H1 (cell line): ENCODE data around the gene TEX36. TPM values are rescaled to one million over a fixed set of nuclear protein-coding genes. Genes with fewer than 3 reads are reported as not detected.

Source experiments
- CTCF ChIA-PET: fragments of 300-600 bp; sonication (Branson Sonifier 250); formaldehyde crosslinking; loops from one replicate; lab custom pipeline; 2021; ENCODE audit not compliant: partially characterized antibody; lab: Charles Lee
- POLR2A ChIA-PET: fragments of 300-600 bp; sonication (Branson Sonifier 250); formaldehyde crosslinking; loops from one replicate; lab custom pipeline; 2021; ENCODE audit warnings: inconsistent platforms; ENCODE audit not compliant: partially characterized antibody; lab: Charles Lee
- DNase-seq, 2 experiments: peaks; one replicate each; pipeline versions ENCODE4 v3.0.0 to v3.0.0-alpha.2; 2010 to 2022; ENCODE audit warnings: low spot score in 2 of 2, low read depth in 1 of 2, mixed read lengths in 1 of 2
- FAIRE-seq: peaks from 2 replicates; lab custom pipeline; 2011; peaks lifted over from hg19 to GRCh38; lab: Jason Lieb, UNC
- H2AFZ ChIP-seq: 2 replicates; pipeline ENCODE4 v1.8.1; 2012; ENCODE audit warnings: low read length, inconsistent platforms
- H2AK5ac ChIP-seq: 2 replicates; pipeline ENCODE4 v1.6.1; 2013; ENCODE audit warnings: low read depth, low read length
- H2BK120ac ChIP-seq: replicated peaks from 2 replicates; pipeline ENCODE3; 2013; ENCODE audit warnings: low read depth, low read length, inconsistent platforms
- H2BK12ac ChIP-seq: 2 replicates; pipeline ENCODE4 v1.6.1; 2013; ENCODE audit warnings: low read depth, low read length
- H2BK15ac ChIP-seq: 2 replicates; pipeline ENCODE4 v1.6.1; 2013; ENCODE audit warnings: low read length
- H2BK20ac ChIP-seq: 2 replicates; pipeline ENCODE4 v1.6.1; 2013; ENCODE audit warnings: low read length
- H2BK5ac ChIP-seq: 2 replicates; pipeline ENCODE4 v1.6.1; 2013; ENCODE audit warnings: low read depth, low read length
- H3K14ac ChIP-seq: 2 replicates; pipeline ENCODE4 v1.6.1; 2013; ENCODE audit warnings: inconsistent platforms; ENCODE audit not compliant: insufficient read length
- H3K18ac ChIP-seq: 2 replicates; pipeline ENCODE4 v1.6.1; 2013; ENCODE audit warnings: low read length; ENCODE audit errors: extremely low read depth
- H3K23ac ChIP-seq: 2 replicates; pipeline ENCODE4 v1.6.1; 2013; ENCODE audit warnings: inconsistent platforms; ENCODE audit not compliant: insufficient read length
- H3K23me2 ChIP-seq: 2 replicates; pipeline ENCODE4 v1.6.1; 2013; ENCODE audit warnings: low read depth, low read length
- H3K27ac ChIP-seq: 2 replicates; pipeline ENCODE4 v1.6.1; 2011; ENCODE audit warnings: low read depth, low read length, inconsistent platforms
- H3K27me3 ChIP-seq, 4 experiments: replicated peaks in 1 of 4; 1 replicate in 1 of 4; 2 replicates in 3 of 4; pipeline versions ENCODE4 v1.6.1 to v1.8.1; 2011 to 2013; ENCODE audit warnings: low read length in 3 of 4, mild to moderate bottlenecking in 3 of 4, inconsistent platforms in 2 of 4, mixed read lengths in 2 of 4, moderate library complexity in 1 of 4; ENCODE audit not compliant: control insufficient read depth in 3 of 4, insufficient read depth in 3 of 4; ENCODE audit errors: extremely low read depth in 1 of 4
- H3K36me3 ChIP-seq, 4 experiments: 2 replicates each; pipeline versions ENCODE4 v1.6.1 to v1.8.1; 2011 to 2013; ENCODE audit warnings: mild to moderate bottlenecking in 4 of 4, low read length in 3 of 4, moderate library complexity in 2 of 4, control low read depth in 1 of 4, inconsistent platforms in 1 of 4; ENCODE audit not compliant: insufficient read depth in 4 of 4, control insufficient read depth in 2 of 4
- H3K4ac ChIP-seq: replicated peaks from 2 replicates; pipeline ENCODE3; 2013; ENCODE audit warnings: low read length, low read depth, mixed read lengths, inconsistent platforms; ENCODE audit not compliant: insufficient read length
- H3K4me1 ChIP-seq, 4 experiments: replicated peaks in 1 of 4; 1 replicate in 1 of 4; 2 replicates in 3 of 4; pipeline versions ENCODE4 v1.6.1 to v1.8.1; 2011 to 2013; ENCODE audit warnings: low read length in 3 of 4, inconsistent platforms in 2 of 4, mixed read lengths in 1 of 4; ENCODE audit not compliant: insufficient read depth in 4 of 4, control insufficient read depth in 3 of 4
- H3K4me2 ChIP-seq, 2 experiments: 2 replicates each; pipeline versions ENCODE4 v1.6.1 to v1.8.1; 2011 to 2013; ENCODE audit warnings: low read depth in 2 of 2, low read length in 2 of 2, control low read depth in 1 of 2, inconsistent platforms in 1 of 2, mild to moderate bottlenecking in 1 of 2; ENCODE audit not compliant: insufficient read depth in 1 of 2
- H3K4me3 ChIP-seq, 4 experiments: fragments of 200-600, 300-600 bp in 1 of 4; sonication (generic), shearing (Covaris generic), sonication (Bioruptor Twin) in 1 of 4; 2 replicates each; pipeline versions ENCODE4 v1.5.1 to v1.8.1; 2011 to 2016; ENCODE audit warnings: low read length in 4 of 4, low read depth in 3 of 4, control low read depth in 2 of 4, inconsistent platforms in 2 of 4, mild to moderate bottlenecking in 2 of 4, mixed read lengths in 1 of 4, moderate library complexity in 1 of 4; ENCODE audit not compliant: insufficient read depth in 2 of 4; ENCODE audit errors: extremely low read depth in 1 of 4
- H3K56ac ChIP-seq: replicated peaks from 2 replicates; pipeline ENCODE3; 2013; ENCODE audit warnings: low read depth, mild to moderate bottlenecking, mixed read lengths, low read length, inconsistent platforms; ENCODE audit not compliant: insufficient read length
- H3K79me1 ChIP-seq: 2 replicates; pipeline ENCODE4 v1.6.1; 2013; ENCODE audit warnings: low read depth, low read length, control low read depth
- H3K79me2 ChIP-seq, 2 experiments: 2 replicates each; pipeline versions ENCODE4 v1.6.1 to v1.8.1; 2012 to 2013; ENCODE audit warnings: low read length in 2 of 2, mild to moderate bottlenecking in 2 of 2, inconsistent platforms in 1 of 2; ENCODE audit not compliant: insufficient read depth in 2 of 2, control insufficient read depth in 1 of 2
- H3K9ac ChIP-seq, 4 experiments: replicated peaks in 1 of 4; 1 replicate in 1 of 4; 2 replicates in 3 of 4; pipeline versions ENCODE4 v1.6.1 to v1.8.1; 2011 to 2013; ENCODE audit warnings: low read depth in 3 of 4, low read length in 3 of 4, control low read depth in 2 of 4, mild to moderate bottlenecking in 2 of 4, moderate library complexity in 2 of 4, inconsistent platforms in 1 of 4; ENCODE audit errors: extremely low read depth in 1 of 4
- H3K9me3 ChIP-seq, 2 experiments: 2 replicates each; pipeline versions ENCODE4 v1.6.1 to v1.8.1; 2012 to 2013; ENCODE audit warnings: mild to moderate bottlenecking in 2 of 2, moderate library complexity in 2 of 2, control low read depth in 1 of 2, inconsistent platforms in 1 of 2, low read depth in 1 of 2, low read length in 1 of 2, mixed read lengths in 1 of 2; ENCODE audit not compliant: insufficient read depth in 2 of 2
- H4K20me1 ChIP-seq, 2 experiments: replicated peaks in 1 of 2; 2 replicates each; pipeline versions ENCODE3 to v1.8.1; 2011 to 2013; ENCODE audit warnings: inconsistent platforms in 2 of 2, low read length in 2 of 2, mild to moderate bottlenecking in 1 of 2; ENCODE audit not compliant: insufficient read depth in 2 of 2, control insufficient read depth in 1 of 2
- H4K5ac ChIP-seq: 2 replicates; pipeline ENCODE4 v1.6.1; 2013; ENCODE audit warnings: low read length, low read depth, mixed read lengths, inconsistent platforms; ENCODE audit not compliant: insufficient read length
- H4K8ac ChIP-seq: 2 replicates; pipeline ENCODE4 v1.8.0; 2013; ENCODE audit warnings: mild to moderate bottlenecking, moderate library complexity, low read length, inconsistent platforms; ENCODE audit not compliant: insufficient read depth; ENCODE audit errors: extremely low read depth
- H4K91ac ChIP-seq: replicated peaks from 2 replicates; pipeline ENCODE3; 2013; ENCODE audit warnings: low read length, mixed read lengths, inconsistent platforms; ENCODE audit not compliant: insufficient read length
- BRCA1 ChIP-seq: IDR thresholded peaks from 2 replicates; pipeline ENCODE4 v1.6.1; 2012; ENCODE audit warnings: low read depth, low read length, improper control_type of control experiment
- CBX5 ChIP-seq: fragments of 300-800, 300-1000 bp; sonication (generic); IDR thresholded peaks from 2 replicates; pipeline ENCODE4 v1.7.1; 2016; ENCODE audit warnings: antibody characterized with exemption, low read length, low read depth
- CBX8 ChIP-seq: fragments of 300-800, 300-1000 bp; sonication (generic); IDR thresholded peaks from 2 replicates; pipeline ENCODE4 v1.7.1; 2016; ENCODE audit warnings: low read depth, low read length, borderline replicate concordance
- CEBPB ChIP-seq: IDR thresholded peaks from 2 replicates; pipeline ENCODE4 v1.6.1; 2012; ENCODE audit warnings: low read depth, low read length
- CREB1 ChIP-seq: IDR thresholded peaks from 2 replicates; pipeline ENCODE4 v1.6.1; 2012; ENCODE audit warnings: inconsistent platforms
- E2F6 ChIP-seq: IDR thresholded peaks from 2 replicates; pipeline ENCODE4 v1.6.1; 2012; ENCODE audit warnings: inconsistent platforms
- JUND ChIP-seq: IDR thresholded peaks from 2 replicates; pipeline ENCODE4 v1.6.1; 2011; ENCODE audit warnings: mild to moderate bottlenecking, improper control_type of control experiment, low read length
- RNF2 ChIP-seq: fragments of 200-900, 300-1000 bp; sonication (generic); IDR thresholded peaks from 2 replicates; pipeline ENCODE4 v1.7.1; 2016; ENCODE audit warnings: borderline replicate concordance, low read depth, mild to moderate bottlenecking, antibody characterized with exemption, low read length; ENCODE audit not compliant: poor library complexity, severe bottlenecking; ENCODE audit errors: missing control alignments
- SAP30 ChIP-seq: fragments of 300-600 bp; sonication (generic); IDR thresholded peaks from 2 replicates; pipeline ENCODE4 v1.7.1; 2012; ENCODE audit warnings: low read length, moderate library complexity, mild to moderate bottlenecking, inconsistent platforms; ENCODE audit not compliant: insufficient read depth, insufficient replicate concordance
- SIX5 ChIP-seq: IDR thresholded peaks from 2 replicates; pipeline ENCODE4 v1.6.1; 2011; ENCODE audit warnings: mild to moderate bottlenecking, low read depth, low read length
- SP1 ChIP-seq: IDR thresholded peaks from 2 replicates; pipeline ENCODE4 v1.6.1; 2011; ENCODE audit warnings: low read depth, low read length
- SUZ12 ChIP-seq: fragments of 200-600 bp; sonication (generic); IDR thresholded peaks from 2 replicates; pipeline ENCODE4 v1.6.1; 2012; ENCODE audit warnings: mild to moderate bottlenecking, inconsistent platforms, low read length, moderate library complexity, mixed read lengths
- TCF12 ChIP-seq: IDR thresholded peaks from 2 replicates; pipeline ENCODE4 v1.6.1; 2011; ENCODE audit warnings: low read depth, mild to moderate bottlenecking, low read length
- ZNF274 ChIP-seq: IDR thresholded peaks from 2 replicates; pipeline ENCODE4 v1.7.0; 2012; ENCODE audit warnings: low read length, borderline replicate concordance; ENCODE audit errors: extremely low read depth
- WGBS, 2 experiments: shearing (Covaris generic) in 1 of 2; methylation state at CpG; one replicate each; pipeline versions ENCODE4 v1.1.6 to v1.1.7; 2013 to 2015; ENCODE audit warnings: low lambda C conversion rate in 2 of 2, mixed read lengths in 2 of 2, inconsistent platforms in 1 of 2, low coverage in 1 of 2, missing lambda C conversion rate in 1 of 2; ENCODE audit not compliant: insufficient replicate concordance in 2 of 2, insufficient coverage in 1 of 2, insufficient read length in 1 of 2; ENCODE audit errors: extremely low coverage in 1 of 2, missing lambda C conversion rate in 1 of 2; 5-methylcytosine and 5-hydroxymethylcytosine counted together
- polyA plus RNA-seq, 7 experiments: library from polyadenylated mRNA; depleted of rRNA in 3 of 7; stranded (reverse) in 5 of 7; unstranded in 2 of 7; fragments of >200 nt in 5 of 7; fragments of 200-250 nt in 2 of 7; gene quantifications; 1 replicate in 5 of 7; 2 replicates in 1 of 7; 4 replicates in 1 of 7; pipeline versions ENCODE4 v1.2.1 to v1.2.3, GENCODE V29; 2011 to 2013; ENCODE audit warnings: missing spikeins in 2 of 7, mixed read lengths in 2 of 7
- total RNA-seq: library from RNA; stranded (reverse); fragmentation: NEBNext Ultra II Directional; extraction: Animal tissue kit (Norgen Biotek cat#: 25700); gene quantifications from 2 replicates; pipeline ENCODE4 v1.2.1, GENCODE V29; 2021

TEX36 gene
- total and polyA plus RNA-seq, 2 of the 8 experiments (the other 6 are each of a cell fraction or from before 2014, with no cell fraction given), result not detected

DNA sequence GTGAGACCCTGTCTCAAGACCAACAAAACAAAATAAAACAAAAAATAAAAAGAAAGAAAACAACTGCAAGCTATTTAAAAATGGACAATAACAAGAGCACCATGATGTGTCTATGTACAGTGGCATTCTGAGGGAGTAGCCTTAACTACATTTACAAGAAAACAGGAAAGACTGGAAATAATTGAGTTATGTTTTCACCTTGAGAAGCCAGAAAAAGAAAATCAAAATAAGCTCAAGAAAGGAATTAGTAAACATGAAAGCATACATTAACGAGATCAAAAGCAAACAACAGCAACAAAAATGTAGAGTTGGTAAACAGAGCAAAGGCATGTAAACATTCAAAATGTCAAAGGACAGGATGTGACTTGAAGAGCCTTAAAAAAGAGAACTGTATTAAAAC, 36.7 kb downstream of the TEX36 start:
- H3K23ac ChIP-seq, result no peak overlapping the region
- no peak overlapping the region for H3K4me3 ChIP-seq
- FAIRE-seq (no peak), DNase-seq (no peak)
- POLR2A ChIA-PET, result no interaction called here
- no peaks in the 10 kb centered on the region for H3K79me2 ChIP-seq
- no peaks in the 10 kb centered on the region for H4K20me1 ChIP-seq
- no peaks in the 10 kb centered on the region for H3K36me3 ChIP-seq
- no peak overlapping the region for H2AK5ac ChIP-seq
- H3K4me2 ChIP-seq, result no peak overlapping the region
- no peaks in the 10 kb centered on the region for H3K79me1 ChIP-seq
- no peak overlapping the region for H3K56ac ChIP-seq
- no peak overlapping the region for H3K18ac ChIP-seq
- H4K5ac ChIP-seq, result no peak overlapping the region
- H3K27me3 ChIP-seq, result no peaks in the 10 kb centered on the region
- peaks cover 15 to 18% of the 10 kb centered on the region in 2 experiments; a peak in 3 of 4 replicates for H3K9me3 ChIP-seq
- no peak overlapping the region for H2BK120ac ChIP-seq
- no peak overlapping the region for H2BK15ac ChIP-seq
- no peaks in the 10 kb centered on the region for H3K23me2 ChIP-seq
- H2BK20ac ChIP-seq, result no peak overlapping the region
- H3K4me1 ChIP-seq, result no peaks in the 10 kb centered on the region
- H3K4ac ChIP-seq, result no peak overlapping the region
- H2AFZ ChIP-seq, result no peak overlapping the region
- CTCF ChIA-PET, result no interaction called here
- no peak overlapping the region for H4K91ac ChIP-seq
- H4K8ac ChIP-seq, result no peak overlapping the region
- H3K27ac ChIP-seq, result no peak overlapping the region
- H3K9ac ChIP-seq, result no peak overlapping the region
- no peak overlapping the region for H2BK12ac ChIP-seq
- H3K14ac ChIP-seq, result no peak overlapping the region
- WGBS, 2 experiments, result 87% methylated on average over 1 of the region's 1 CpG; no CpG with 5 or more reads in 1 of the 2 experiments
- H2BK5ac ChIP-seq, result no peak overlapping the region
- no peak for TF ChIP-seq TCF12
- no peak for TF ChIP-seq SIX5
- TF ChIP-seq SUZ12, result no peak
- no peak for TF ChIP-seq CBX8
- TF ChIP-seq SP1, result no peak
- TF ChIP-seq BRCA1, result no peak
- no peak for TF ChIP-seq SAP30
- TF ChIP-seq CEBPB, result no peak
- no peak for TF ChIP-seq ZNF274
- TF ChIP-seq RNF2, result no peak
- TF ChIP-seq JUND, result no peak
- no peak for TF ChIP-seq E2F6
- TF ChIP-seq CREB1, result no peak
- TF ChIP-seq CBX5, result no peak
